Kidney (tissue), 14 donors: ENCODE measurements around the gene DYNC1H1. TPM values are rescaled to one million over a fixed set of nuclear protein-coding genes. Genes with fewer than 3 reads are reported as not detected.

Experiments used
- DNase-seq, 5 donors: peaks; one replicate each; pipeline ENCODE4 v3.0.0-alpha.2; 2013 to 2020
- FAIRE-seq: peaks from 2 replicates; lab custom pipeline; 2012; peaks lifted over from hg19 to GRCh38; lab: Jason Lieb, UNC
- H3K27ac ChIP-seq, 2 donors: one replicate each; pipeline ENCODE4 v1.7.0; 2013; ENCODE audit warnings: low read depth in 2 of 2, low read length in 2 of 2, inconsistent platforms in 1 of 2
- H3K27me3 ChIP-seq: one replicate; pipeline ENCODE4 v1.7.1; 2013; ENCODE audit warnings: low read length, inconsistent platforms; ENCODE audit not compliant: control insufficient read depth, insufficient read depth
- H3K36me3 ChIP-seq, 3 donors: one replicate each; pipeline versions ENCODE4 v1.7.0 to v1.7.1; 2013; ENCODE audit warnings: low read length in 3 of 3, control low read depth in 1 of 3, inconsistent platforms in 1 of 3; ENCODE audit not compliant: insufficient read depth in 3 of 3, control insufficient read depth in 2 of 3
- H3K4me1 ChIP-seq, 3 donors: one replicate each; pipeline versions ENCODE4 v1.7.0 to v1.7.1; 2013; ENCODE audit warnings: low read length in 3 of 3, inconsistent platforms in 1 of 3, low read depth in 1 of 3; ENCODE audit not compliant: control insufficient read depth in 2 of 3, insufficient read depth in 2 of 3
- H3K4me3 ChIP-seq, 3 donors: one replicate each; pipeline versions ENCODE4 v1.7.0 to v1.8.1; 2013; ENCODE audit warnings: low read length in 3 of 3, control low read depth in 1 of 3, inconsistent platforms in 1 of 3
- H3K9ac ChIP-seq, 3 donors: one replicate each; pipeline versions ENCODE4 v1.7.0 to v1.7.1; 2013; ENCODE audit warnings: low read length in 3 of 3, control low read depth in 1 of 3, inconsistent platforms in 1 of 3
- H3K9me3 ChIP-seq, 3 donors: one replicate each; pipeline versions ENCODE4 v1.7.0 to v1.7.1; 2013; ENCODE audit warnings: low read length in 3 of 3, control low read depth in 1 of 3, inconsistent platforms in 1 of 3; ENCODE audit not compliant: control insufficient read depth in 2 of 3, insufficient read depth in 1 of 3
- intact Hi-C: fragments of 100-400 bp; cut with DNase I; formaldehyde crosslinking; loops from one replicate; pipeline ENCODE4 v1.11.1; 2022
- polyA plus RNA-seq: library from polyadenylated mRNA; stranded (reverse); fragments of 350-450 nt; fragmentation: Illumina TruSeq; extraction: RNeasy Lipid Tissue Mini Kit (QIAGEN cat#74804); gene quantifications from one replicate; pipeline ENCODE4 v1.2.3, GENCODE V29; 2014; ENCODE audit warnings: low read depth, low replicate concordance; ENCODE audit not compliant: insufficient read depth
- total RNA-seq: library from RNA; stranded (reverse); fragmentation: NEBNext Ultra II Directional; extraction: Animal tissue kit (Norgen Biotek cat#: 25700); gene quantifications from one replicate; pipeline ENCODE4 v1.2.1, GENCODE V29; 2021
- TF ChIP-seq, protein P1 (sequence below): IDR thresholded peaks from 3 replicates; pipeline ENCODE4 v1.5.1; 2012; ENCODE audit warnings: mild to moderate bottlenecking, moderate library complexity, borderline replicate concordance; ENCODE audit not compliant: insufficient read depth; ENCODE audit errors: extremely low read depth
- donor health status: control.
- donor health status: control.
- donor health status: control.
- donor health status: control.
- donor health status: control.
- donor health status: DM: yes; HTN: yes; CAD: no.
- donor health status: Normal renal cell carcinoma (clear cell type).

DYNC1H1 gene
- total and polyA plus RNA-seq, 2 donors from 2014 or later, result 132 to 390 TPM

DNA sequence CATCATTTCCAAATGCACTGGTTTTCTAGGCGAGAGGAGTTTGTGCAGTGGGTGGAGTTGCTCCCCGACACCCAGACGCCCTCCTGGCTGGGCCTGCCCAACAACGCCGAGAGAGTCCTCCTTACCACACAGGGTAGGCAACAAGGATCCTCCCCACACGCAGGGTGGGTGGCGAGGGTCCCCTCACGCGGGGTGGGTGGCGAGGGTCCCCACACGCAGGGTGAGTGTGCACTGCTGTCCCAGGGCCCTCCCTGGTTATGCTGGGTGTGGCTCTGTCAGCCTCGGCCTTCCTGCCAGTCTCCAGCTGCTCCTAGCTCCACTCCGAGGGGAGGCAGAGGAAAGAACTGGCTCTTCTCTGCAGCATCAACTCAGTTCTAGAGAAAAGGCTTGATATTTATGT, 80.2 kb downstream of the DYNC1H1 start:
- DNase-seq (no peak), FAIRE-seq (no peak)
- TF ChIP-seq, protein P1, sequence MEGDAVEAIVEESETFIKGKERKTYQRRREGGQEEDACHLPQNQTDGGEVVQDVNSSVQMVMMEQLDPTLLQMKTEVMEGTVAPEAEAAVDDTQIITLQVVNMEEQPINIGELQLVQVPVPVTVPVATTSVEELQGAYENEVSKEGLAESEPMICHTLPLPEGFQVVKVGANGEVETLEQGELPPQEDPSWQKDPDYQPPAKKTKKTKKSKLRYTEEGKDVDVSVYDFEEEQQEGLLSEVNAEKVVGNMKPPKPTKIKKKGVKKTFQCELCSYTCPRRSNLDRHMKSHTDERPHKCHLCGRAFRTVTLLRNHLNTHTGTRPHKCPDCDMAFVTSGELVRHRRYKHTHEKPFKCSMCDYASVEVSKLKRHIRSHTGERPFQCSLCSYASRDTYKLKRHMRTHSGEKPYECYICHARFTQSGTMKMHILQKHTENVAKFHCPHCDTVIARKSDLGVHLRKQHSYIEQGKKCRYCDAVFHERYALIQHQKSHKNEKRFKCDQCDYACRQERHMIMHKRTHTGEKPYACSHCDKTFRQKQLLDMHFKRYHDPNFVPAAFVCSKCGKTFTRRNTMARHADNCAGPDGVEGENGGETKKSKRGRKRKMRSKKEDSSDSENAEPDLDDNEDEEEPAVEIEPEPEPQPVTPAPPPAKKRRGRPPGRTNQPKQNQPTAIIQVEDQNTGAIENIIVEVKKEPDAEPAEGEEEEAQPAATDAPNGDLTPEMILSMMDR, result no peak
- Histone ChIP-seq H3K4me1 (no peaks in the 10 kb centered on the region), H3K27me3 (no peaks in the 10 kb centered on the region), H3K4me3 (no peak overlapping the region), H3K36me3 (peaks cover 13 to 61% (median 55%) of the 10 kb centered on the region in 3 donors), H3K9ac (no peak overlapping the region), H3K27ac (no peak overlapping the region), H3K9me3 (no peaks in the 10 kb centered on the region)
- intact Hi-C loops, result no loop called here

DNA sequence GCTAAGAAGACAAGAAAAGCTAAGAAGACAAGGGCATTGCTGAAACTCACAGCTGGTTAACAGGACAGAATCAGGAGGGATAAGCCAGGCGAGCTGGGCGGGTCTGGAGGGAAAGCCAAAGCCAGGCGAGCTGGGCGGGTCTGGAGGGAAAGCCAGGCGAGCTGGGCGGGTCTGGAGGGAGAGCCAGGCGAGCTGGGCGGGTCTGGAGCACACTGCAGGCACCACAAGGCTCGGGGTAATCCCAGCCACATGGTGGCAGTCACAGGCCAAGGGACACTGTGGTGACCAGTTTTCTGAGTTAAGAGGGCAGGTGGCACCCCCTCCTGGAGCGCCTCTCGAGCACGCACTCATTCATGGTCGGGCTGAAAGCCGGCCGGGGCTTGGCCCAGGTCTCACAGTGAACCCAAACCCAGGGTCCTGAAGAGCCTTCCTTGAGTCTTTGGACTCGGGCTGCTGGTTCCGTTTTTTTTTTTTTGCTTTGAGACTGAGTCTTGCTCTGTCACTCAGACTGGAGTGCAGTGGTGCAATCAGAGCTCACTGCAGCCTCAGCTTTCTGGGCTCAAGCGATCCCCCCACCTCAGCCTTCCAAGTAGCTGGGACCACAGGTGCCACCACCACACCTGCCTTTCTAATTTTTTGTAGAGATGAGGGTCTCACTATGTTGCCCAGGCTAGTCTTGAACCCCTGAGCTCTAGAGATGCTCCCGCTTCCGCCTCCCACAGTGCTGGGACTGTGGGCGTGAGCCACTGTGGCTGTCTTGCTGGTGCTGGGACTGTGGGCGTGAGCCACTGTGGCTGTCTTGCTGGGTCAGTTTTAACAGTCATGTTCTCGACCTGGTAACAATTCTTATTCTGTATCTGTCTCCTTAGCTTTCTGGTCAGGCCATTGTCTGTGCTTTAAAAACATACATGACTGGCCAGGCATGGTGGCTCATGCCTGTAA, 82.2 kb downstream of the DYNC1H1 start:
- Histone ChIP-seq H3K27ac (no peak overlapping the region), H3K9ac (no peak overlapping the region), H3K4me1 (no peaks in the 10 kb centered on the region), H3K4me3 (no peak overlapping the region), H3K36me3 (peaks cover 11 to 56% (median 44%) of the 10 kb centered on the region in 3 donors), H3K9me3 (no peaks in the 10 kb centered on the region), H3K27me3 (no peaks in the 10 kb centered on the region)
- intact Hi-C loops, result no loop called here
- TF ChIP-seq, protein P1, result peak; percentile 39
- DNase-seq (peak; percentile 84 to 90 (median 90)), FAIRE-seq (no peak)

DNA sequence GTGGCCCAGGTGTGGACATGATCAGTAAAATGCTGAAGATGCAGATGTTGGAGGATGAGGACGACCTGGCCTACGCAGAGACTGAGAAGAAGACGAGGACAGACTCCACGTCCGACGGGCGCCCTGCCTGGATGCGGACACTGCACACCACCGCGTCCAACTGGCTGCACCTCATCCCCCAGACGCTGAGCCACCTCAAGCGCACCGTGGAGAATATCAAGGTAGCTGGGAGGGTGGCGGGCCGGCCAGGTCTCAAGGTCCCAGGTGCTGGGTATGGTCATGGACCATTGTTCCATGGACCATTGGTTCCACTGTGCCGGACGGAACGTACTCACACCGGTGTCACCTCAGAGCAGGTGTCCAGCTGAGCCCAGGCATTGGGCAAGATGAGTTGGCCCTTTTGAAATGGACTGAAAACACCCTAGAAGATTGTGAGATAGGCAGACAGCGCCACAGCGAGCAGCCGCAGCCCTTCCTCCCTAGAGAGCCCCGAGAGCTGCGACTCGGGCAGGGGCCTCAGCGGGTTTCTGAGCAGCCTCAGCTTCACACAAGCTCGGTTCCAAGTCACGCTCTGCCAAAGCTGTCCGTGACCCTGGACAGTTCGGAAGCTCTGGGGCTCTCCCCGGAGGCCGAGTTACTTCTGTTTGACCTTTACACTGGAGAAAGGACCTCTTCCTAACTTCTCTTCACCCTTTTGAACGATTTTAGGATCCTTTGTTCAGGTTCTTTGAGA, 83.6 kb downstream of the DYNC1H1 start:
- DNase-seq, result peak in 1 of 5 donors; percentile 64

More for the DNA sequence above, 83.6 kb downstream of the DYNC1H1 start:
- H3K9me3 ChIP-seq, result no peaks in the 10 kb centered on the region
- no peak for FAIRE-seq
- H3K27me3 ChIP-seq, result no peaks in the 10 kb centered on the region
- no peak overlapping the region for H3K9ac ChIP-seq
- H3K4me3 ChIP-seq, result no peak overlapping the region
- no peaks in the 10 kb centered on the region for H3K4me1 ChIP-seq
- H3K36me3 ChIP-seq, result peaks cover 7 to 46% (median 32%) of the 10 kb centered on the region in 3 donors
- no peak overlapping the region for H3K27ac ChIP-seq
- intact Hi-C loops, result no loop called here
- TF ChIP-seq, protein P1, result no peak
